Measurements from ENCODE around the gene HECA. TPM values are rescaled to one million over a fixed set of nuclear protein-coding genes. Genes with fewer than 3 reads are reported as not detected.

Gene HECA
- polyA plus RNA-seq (2012; rRNA removed), result 1.6 and 2.0 TPM in 2 replicates
- 2.3 TPM in 2 replicates for polyA plus RNA-seq (2012; cell fraction: cytosol; rRNA removed)
- polyA plus RNA-seq (2012; cell fraction: nucleus; rRNA removed), result 1.2 and 1.5 TPM in 2 replicates

GRCh38 chr6:139134817-139135577, at the start of gene HECA:
TSS of gene HECA (plus strand) at chr6:139135080. CDS start at chr6:139135397, 317 bp downstream.
- no peaks in the 10 kb centered on the region for H4K20me1 ChIP-seq (ENCODE audit: insufficient read depth)
- H3K9ac ChIP-seq, result peak within 1 kb of the TSS; percentile 76
- POLR2A ChIA-PET, result interaction anchor here (0.6 kb wide), 1 partner anchor 362 kb away, joined by 4 read pairs; no protein-coding TSS in a partner anchor
- peaks cover 8% of the 10 kb centered on the region for H3F3A ChIP-seq (replicated peaks; ENCODE audit: insufficient read depth)
- H3K79me2 ChIP-seq (ENCODE audit: insufficient read depth), result peaks cover 29% of the 10 kb centered on the region
- peak within 1 kb of the TSS in 1 of 2 experiments; percentile 47; a peak in 2 of 4 replicates for H3K27ac ChIP-seq (ENCODE audit: low read depth in 2 of 2, low read length in 1 of 2)
- H2AFZ ChIP-seq (ENCODE audit: low read depth), result peak within 1 kb of the TSS; percentile 87
- peak within 1 kb of the TSS; percentile 79 for H3K4me2 ChIP-seq
- CTCF ChIA-PET, result no interaction called here
- H3K9me2 ChIP-seq, result no peaks in the 10 kb centered on the region
- TF ChIP-seq TEAD4 (IDR thresholded peaks at IDR 0.05; ENCODE audit: borderline replicate concordance, insufficient read depth) (no peak), NFIC (IDR thresholded peaks at IDR 0.05; ENCODE audit: borderline replicate concordance) (no peak), TAF1 (IDR thresholded peaks at IDR 0.05; ENCODE audit: borderline replicate concordance, low read depth, low read length) (no peak), NRF1 (IDR thresholded peaks at IDR 0.05; ENCODE audit: low read depth, low read length) (no peak), MAX (IDR thresholded peaks at IDR 0.05; ENCODE audit: low read depth) (peak; percentile 18; the same call in 1 of the 2 replicates), CHD2 (IDR thresholded peaks at IDR 0.05; ENCODE audit: low read length, partially characterized antibody) (peak; percentile 34), USF1 (IDR thresholded peaks at IDR 0.05; ENCODE audit: borderline replicate concordance, low read depth) (peak; percentile 54; the same call in 1 of the 2 replicates), FOSL2 (IDR thresholded peaks at IDR 0.05; ENCODE audit: borderline replicate concordance, low read depth) (peak; percentile 21; the same call in 1 of the 2 replicates), JUND (IDR thresholded peaks at IDR 0.05) (peak; percentile 25; the same call in 1 of the 2 replicates), RCOR1 (IDR thresholded peaks at IDR 0.05; ENCODE audit: low read length) (0 out of 2 replicates have a peak, but pooled peaks have one; percentile 41), SIN3A (IDR thresholded peaks at IDR 0.05; ENCODE audit: borderline replicate concordance, low read depth, low read length) (peak; percentile 38; the same call in 1 of the 2 replicates), RFX5 (IDR thresholded peaks at IDR 0.05; ENCODE audit: low read length) (0 out of 2 replicates have a peak, but pooled peaks have one; percentile 18), MXI1 (IDR thresholded peaks at IDR 0.05; ENCODE audit: low read depth, low read length) (peak; percentile 61; the same call in 1 of the 2 replicates), IRF3 (IDR thresholded peaks at IDR 0.05; ENCODE audit: low read depth, low read length) (no peak), PBX3 (IDR thresholded peaks at IDR 0.05) (no peak)
- H3K4me3 ChIP-seq (ENCODE audit: low read depth in 2 of 2, low read length in 1 of 2), result peak within 1 kb of the TSS; percentile 70 to 82
- peaks cover 0 to 3% of the 10 kb centered on the region in 2 experiments; a peak in 1 of 4 replicates for H3K4me1 ChIP-seq (ENCODE audit: control insufficient read depth in 1 of 2, insufficient read depth in 2 of 2, low read depth in 1 of 2, low read length in 1 of 2)
- peaks cover 0 to 5% of the 10 kb centered on the region in 2 experiments for H3K36me3 ChIP-seq (replicated peaks in 1 of 2; ENCODE audit: control insufficient read depth in 1 of 2, insufficient read depth in 2 of 2, low read length in 1 of 2)
- H3K27me3 ChIP-seq (ENCODE audit: insufficient read depth), result no peaks in the 10 kb centered on the region
- no peaks in the 10 kb centered on the region for H3K9me3 ChIP-seq
- DNase-seq, result peak; percentile 97
- 3% methylated on average over 13 of the region's 105 CpGs for WGBS (ENCODE audit: low lambda C conversion rate)
